Measurements from ENCODE around the gene PLEKHM3. TPM values are rescaled to one million over a fixed set of nuclear protein-coding genes. Genes with fewer than 3 reads are reported as not detected.

PLEKHM3 gene
- total and polyA plus RNA-seq, 7 donors = 1.2 to 47.9 (median 29.1) TPM

DNA sequence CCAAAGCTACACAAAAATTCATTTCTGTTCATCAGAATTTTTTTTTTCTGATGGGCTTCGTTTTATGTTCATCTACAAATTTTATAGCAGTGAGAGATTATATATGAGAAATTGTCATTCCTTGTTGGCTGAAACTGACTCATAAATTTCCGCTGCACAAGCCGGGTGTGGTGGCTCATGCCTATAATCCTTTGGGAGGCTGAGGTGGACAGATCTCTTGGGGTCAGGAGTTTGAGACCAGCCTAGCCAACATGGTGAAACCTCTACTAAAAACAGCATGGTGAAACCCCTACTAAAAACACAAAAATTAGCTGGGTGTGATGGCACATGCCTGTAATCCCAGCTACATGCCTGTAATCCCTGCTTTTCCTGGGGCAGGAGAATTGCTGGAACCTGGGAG, 72.0 kb downstream of the PLEKHM3 start:
- H3K36me3 ChIP-seq = no peaks in the 10 kb centered on the region
- intact Hi-C loops (cut with DNase I) = no loop called here
- H3K4me1 ChIP-seq = peaks cover 0 to 12% (median 3%) of the 10 kb centered on the region in 4 donors
- 36 to 71% methylated on average over 3 of the region's 3 CpGs for WGBS, 2 donors
- TF ChIP-seq, protein P1, sequence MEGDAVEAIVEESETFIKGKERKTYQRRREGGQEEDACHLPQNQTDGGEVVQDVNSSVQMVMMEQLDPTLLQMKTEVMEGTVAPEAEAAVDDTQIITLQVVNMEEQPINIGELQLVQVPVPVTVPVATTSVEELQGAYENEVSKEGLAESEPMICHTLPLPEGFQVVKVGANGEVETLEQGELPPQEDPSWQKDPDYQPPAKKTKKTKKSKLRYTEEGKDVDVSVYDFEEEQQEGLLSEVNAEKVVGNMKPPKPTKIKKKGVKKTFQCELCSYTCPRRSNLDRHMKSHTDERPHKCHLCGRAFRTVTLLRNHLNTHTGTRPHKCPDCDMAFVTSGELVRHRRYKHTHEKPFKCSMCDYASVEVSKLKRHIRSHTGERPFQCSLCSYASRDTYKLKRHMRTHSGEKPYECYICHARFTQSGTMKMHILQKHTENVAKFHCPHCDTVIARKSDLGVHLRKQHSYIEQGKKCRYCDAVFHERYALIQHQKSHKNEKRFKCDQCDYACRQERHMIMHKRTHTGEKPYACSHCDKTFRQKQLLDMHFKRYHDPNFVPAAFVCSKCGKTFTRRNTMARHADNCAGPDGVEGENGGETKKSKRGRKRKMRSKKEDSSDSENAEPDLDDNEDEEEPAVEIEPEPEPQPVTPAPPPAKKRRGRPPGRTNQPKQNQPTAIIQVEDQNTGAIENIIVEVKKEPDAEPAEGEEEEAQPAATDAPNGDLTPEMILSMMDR (IDR thresholded peaks at IDR 0.05) = no peak
- no peak for TF ChIP-seq POLR2AphosphoS5 (IDR thresholded peaks at IDR 0.05)
- TF ChIP-seq EP300 (IDR thresholded peaks at IDR 0.05) = no peak
- TF ChIP-seq POLR2A (IDR thresholded peaks at IDR 0.05) = no peak
- H3K9me3 ChIP-seq = no peaks in the 10 kb centered on the region
- DNase-seq = no peak
- H3K4me3 ChIP-seq = no peak overlapping the region
- no peak overlapping the region for H3K27ac ChIP-seq
- H3K27me3 ChIP-seq = no peaks in the 10 kb centered on the region

DNA sequence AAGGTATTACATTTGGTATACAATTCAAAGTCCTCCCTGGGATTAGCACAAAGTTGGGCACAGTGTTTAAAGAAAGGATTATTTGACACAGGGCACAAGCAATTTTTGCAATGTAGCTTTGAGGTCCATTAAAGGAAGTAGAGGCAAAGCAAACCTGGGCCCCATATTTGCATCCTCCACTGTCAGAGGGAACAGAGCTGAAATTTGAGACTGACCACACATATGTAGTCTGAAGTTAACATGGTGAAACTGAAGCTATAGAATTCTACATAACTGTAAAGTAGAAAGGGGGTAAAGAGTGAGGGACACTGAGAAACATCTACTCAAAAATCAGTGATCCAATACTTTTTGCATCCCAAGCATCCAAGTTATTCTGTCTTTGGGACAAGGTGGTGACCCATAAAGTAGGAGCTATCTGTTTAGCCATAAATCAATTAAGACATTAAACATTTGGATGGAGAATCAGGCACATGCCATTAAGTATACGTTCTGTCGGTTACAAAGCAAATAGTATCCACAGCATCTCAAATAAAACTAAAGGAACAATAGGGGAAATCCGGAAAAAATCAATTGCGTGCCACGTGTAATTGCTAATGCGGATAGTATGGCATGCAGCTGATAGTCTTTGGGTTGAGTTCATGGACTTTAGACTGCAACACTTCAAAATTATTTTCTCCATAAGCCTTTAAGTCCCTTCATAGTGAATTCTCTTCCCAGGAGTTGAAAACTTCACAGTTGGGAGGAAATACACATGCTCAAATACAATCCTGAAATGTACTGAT, 72.6 kb downstream of the PLEKHM3 start:
- no peaks in the 10 kb centered on the region for H3K9me3 ChIP-seq
- DNase-seq = no peak
- H3K36me3 ChIP-seq = no peaks in the 10 kb centered on the region
- peaks cover 0 to 16% (median 5%) of the 10 kb centered on the region in 4 donors for H3K4me1 ChIP-seq
- no peak overlapping the region for H3K27ac ChIP-seq
- H3K27me3 ChIP-seq = no peaks in the 10 kb centered on the region
- H3K4me3 ChIP-seq = no peak overlapping the region
- TF ChIP-seq POLR2AphosphoS5 (IDR thresholded peaks at IDR 0.05) (no peak), EP300 (IDR thresholded peaks at IDR 0.05) (no peak), POLR2A (IDR thresholded peaks at IDR 0.05) (no peak)
- TF ChIP-seq, protein P1 (IDR thresholded peaks at IDR 0.05) = no peak
- 70 to 89% methylated on average over 6 of the region's 6 CpGs for WGBS, 2 donors
- intact Hi-C loops (cut with DNase I) = no loop called here

DNA sequence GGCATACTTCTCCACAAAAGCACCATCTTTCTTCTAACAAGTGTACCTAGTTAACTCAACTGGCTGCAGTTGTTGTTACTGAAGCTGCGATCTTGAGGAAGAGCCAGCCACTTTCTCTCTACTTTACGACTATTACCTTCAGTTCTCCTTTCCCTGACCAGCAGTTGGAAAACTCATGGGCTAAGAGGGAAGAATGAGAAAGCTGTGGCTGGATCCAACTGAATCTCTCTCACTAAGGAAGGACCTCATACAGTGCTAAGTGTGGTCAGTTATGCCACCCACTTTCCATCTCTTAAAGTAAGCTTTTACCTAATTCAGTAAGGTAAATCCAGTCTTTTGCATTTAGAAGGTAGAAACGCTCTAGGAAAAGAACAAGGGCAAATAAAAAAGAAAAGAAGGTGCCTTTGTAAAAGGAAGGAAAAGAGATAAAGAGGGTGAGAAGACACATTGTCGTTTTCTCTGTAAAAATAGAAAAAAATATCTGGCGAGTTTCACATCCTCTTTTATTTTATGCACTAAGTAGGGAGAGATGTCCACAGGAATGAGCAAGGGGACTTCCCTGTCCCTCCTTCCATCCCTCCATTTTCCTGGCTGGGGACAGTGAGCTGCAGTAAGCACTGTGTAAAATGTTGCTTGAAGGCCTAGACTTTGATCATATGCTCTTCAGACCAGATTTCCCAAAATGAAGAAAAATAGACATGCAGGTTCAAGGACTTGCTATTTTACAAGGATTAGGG, 73.4 kb downstream of the PLEKHM3 start:
- DNase-seq = no peak
- no peak overlapping the region for H3K27ac ChIP-seq
- H3K4me3 ChIP-seq = no peak overlapping the region
- H3K36me3 ChIP-seq = no peaks in the 10 kb centered on the region
- H3K27me3 ChIP-seq = no peaks in the 10 kb centered on the region
- intact Hi-C loops (cut with DNase I) = no loop called here
- no peaks in the 10 kb centered on the region for H3K9me3 ChIP-seq
- peaks cover 0 to 23% (median 6%) of the 10 kb centered on the region in 4 donors for H3K4me1 ChIP-seq
- 67 to 88% methylated on average over 5 of the region's 5 CpGs for WGBS, 2 donors
- TF ChIP-seq, protein P1 (IDR thresholded peaks at IDR 0.05) = no peak
- TF ChIP-seq EP300 (IDR thresholded peaks at IDR 0.05) = no peak
- TF ChIP-seq POLR2AphosphoS5 (IDR thresholded peaks at IDR 0.05) = no peak
- TF ChIP-seq POLR2A (IDR thresholded peaks at IDR 0.05) = no peak

DNA sequence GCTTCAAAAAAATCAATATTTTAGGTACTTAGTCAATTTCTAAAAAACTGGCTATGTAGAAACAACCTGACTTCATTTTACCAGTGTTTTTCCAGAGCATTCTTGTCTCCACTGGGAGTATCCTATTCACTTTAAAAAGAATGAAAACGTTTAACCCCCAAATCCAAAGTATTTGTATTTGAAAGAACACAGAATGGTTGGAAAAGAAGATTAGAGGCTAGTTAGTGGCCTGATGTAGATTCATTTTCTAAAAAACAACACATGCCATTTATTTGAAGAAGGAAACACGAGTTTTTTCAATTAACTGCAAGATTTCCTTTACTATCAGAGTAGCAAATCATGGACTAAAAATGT, 74.6 kb downstream of the PLEKHM3 start:
- H3K27ac ChIP-seq = no peak overlapping the region
- no peak overlapping the region for H3K4me3 ChIP-seq
- no peak for DNase-seq
- H3K9me3 ChIP-seq = no peaks in the 10 kb centered on the region
- intact Hi-C loops (cut with DNase I) = no loop called here
- H3K27me3 ChIP-seq = no peaks in the 10 kb centered on the region
- 78 to 83% methylated on average over 2 of the region's 2 CpGs for WGBS, 2 donors
- H3K4me1 ChIP-seq = peaks cover 0 to 23% (median 6%) of the 10 kb centered on the region in 4 donors
- no peaks in the 10 kb centered on the region for H3K36me3 ChIP-seq
- TF ChIP-seq, protein P1 (IDR thresholded peaks at IDR 0.05) = no peak
- TF ChIP-seq EP300 (IDR thresholded peaks at IDR 0.05) (no peak), POLR2A (IDR thresholded peaks at IDR 0.05) (no peak), POLR2AphosphoS5 (IDR thresholded peaks at IDR 0.05) (no peak)
